ENCODE data around the gene TSHZ2.

Gene TSHZ2

GRCh38 chr20:52983726-52984450 lies 11.7 kb downstream of the TSHZ2 start:
- Histone ChIP-seq H3K4me1 (ENCODE audit: control insufficient read depth, insufficient read depth, low read length) (peaks cover 12% of the 10 kb centered on the region; the same call in 1 of the 2 replicates), H3K9ac (ENCODE audit: low read length) (no peak overlapping the region), H3K27ac (ENCODE audit: low read depth, low read length) (no peak overlapping the region), H3K9me3 (ENCODE audit: control insufficient read depth, insufficient read depth, low read depth, low read length) (no peaks in the 10 kb centered on the region), H3K36me3 (ENCODE audit: control insufficient read depth, insufficient read depth, low read length) (no peaks in the 10 kb centered on the region), H3K4me3 (ENCODE audit: low read depth, low read length) (no peak overlapping the region), H3K27me3 (ENCODE audit: control insufficient read depth, insufficient read depth, low read length) (no peaks in the 10 kb centered on the region)

DNA sequence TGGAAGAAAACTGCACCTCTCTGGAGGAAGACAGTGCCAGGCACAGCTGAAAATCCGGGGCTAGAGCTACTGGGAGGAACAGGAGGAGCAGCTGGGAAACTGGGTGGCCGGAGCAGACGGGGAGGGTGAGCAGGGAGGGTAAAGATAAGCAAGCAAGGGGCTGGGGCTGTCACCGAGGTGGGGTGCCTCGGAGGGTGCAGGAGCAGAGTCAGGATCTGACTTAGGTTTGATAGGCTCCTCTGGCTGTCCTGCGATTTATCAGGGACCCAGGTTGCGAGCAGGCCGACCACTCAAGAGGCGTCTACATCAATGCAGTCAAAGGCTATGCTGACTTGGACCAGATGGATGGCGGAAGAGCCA lies 12.3 kb downstream of the TSHZ2 start:
- H3K36me3 ChIP-seq (ENCODE audit: control insufficient read depth, insufficient read depth, low read length), result no peaks in the 10 kb centered on the region
- peaks cover 12% of the 10 kb centered on the region; the same call in 1 of the 2 replicates for H3K4me1 ChIP-seq (ENCODE audit: control insufficient read depth, insufficient read depth, low read length)
- no peak overlapping the region for H3K4me3 ChIP-seq (ENCODE audit: low read depth, low read length)
- H3K27me3 ChIP-seq (ENCODE audit: control insufficient read depth, insufficient read depth, low read length), result no peaks in the 10 kb centered on the region
- H3K27ac ChIP-seq (ENCODE audit: low read depth, low read length), result no peak overlapping the region
- H3K9me3 ChIP-seq (ENCODE audit: control insufficient read depth, insufficient read depth, low read depth, low read length), result no peaks in the 10 kb centered on the region
- H3K9ac ChIP-seq (ENCODE audit: low read length), result no peak overlapping the region

GRCh38 chr20:52985687-52986086 lies 13.5 kb downstream of the TSHZ2 start:
- H3K9me3 ChIP-seq (ENCODE audit: control insufficient read depth, insufficient read depth, low read depth, low read length), result no peaks in the 10 kb centered on the region
- peaks cover 12% of the 10 kb centered on the region; the same call in 1 of the 2 replicates for H3K4me1 ChIP-seq (ENCODE audit: control insufficient read depth, insufficient read depth, low read length)
- no peaks in the 10 kb centered on the region for H3K36me3 ChIP-seq (ENCODE audit: control insufficient read depth, insufficient read depth, low read length)
- no peaks in the 10 kb centered on the region for H3K27me3 ChIP-seq (ENCODE audit: control insufficient read depth, insufficient read depth, low read length)
- no peak overlapping the region for H3K9ac ChIP-seq (ENCODE audit: low read length)
- no peak overlapping the region for H3K4me3 ChIP-seq (ENCODE audit: low read depth, low read length)
- H3K27ac ChIP-seq (ENCODE audit: low read depth, low read length), result no peak overlapping the region

GRCh38 chr20:52987295-52987694 lies 15.1 kb downstream of the TSHZ2 start:
- Histone ChIP-seq H3K4me3 (ENCODE audit: low read depth, low read length) (no peak overlapping the region), H3K9me3 (ENCODE audit: control insufficient read depth, insufficient read depth, low read depth, low read length) (no peaks in the 10 kb centered on the region), H3K27ac (ENCODE audit: low read depth, low read length) (no peak overlapping the region), H3K4me1 (ENCODE audit: control insufficient read depth, insufficient read depth, low read length) (peaks cover 12% of the 10 kb centered on the region; the same call in 1 of the 2 replicates), H3K27me3 (ENCODE audit: control insufficient read depth, insufficient read depth, low read length) (no peaks in the 10 kb centered on the region), H3K9ac (ENCODE audit: low read length) (no peak overlapping the region), H3K36me3 (ENCODE audit: control insufficient read depth, insufficient read depth, low read length) (no peaks in the 10 kb centered on the region)

DNA sequence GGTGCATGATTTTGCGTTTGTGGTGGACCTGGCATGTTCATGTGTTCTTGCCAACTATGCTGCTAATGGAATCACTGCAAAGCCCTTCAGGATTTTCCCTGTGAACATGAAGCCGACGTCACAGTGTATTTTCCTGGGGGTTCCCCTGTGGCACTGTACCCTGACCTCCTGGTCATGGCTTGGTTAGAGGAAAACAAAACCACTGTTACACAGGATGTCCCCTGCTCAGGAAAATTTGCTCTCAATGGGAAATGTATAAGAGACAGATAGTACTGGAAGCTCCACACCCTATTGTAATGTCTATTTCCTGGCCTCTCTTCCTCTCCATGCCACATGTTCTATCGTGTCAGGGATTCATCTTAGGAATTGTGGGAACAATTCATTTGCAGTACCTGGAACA lies 19.7 kb downstream of the TSHZ2 start:
- no peaks in the 10 kb centered on the region for H3K36me3 ChIP-seq (ENCODE audit: control insufficient read depth, insufficient read depth, low read length)
- no peak overlapping the region for H3K27ac ChIP-seq (ENCODE audit: low read depth, low read length)
- no peaks in the 10 kb centered on the region for H3K27me3 ChIP-seq (ENCODE audit: control insufficient read depth, insufficient read depth, low read length)
- no peaks in the 10 kb centered on the region for H3K4me1 ChIP-seq (ENCODE audit: control insufficient read depth, insufficient read depth, low read length)
- H3K9ac ChIP-seq (ENCODE audit: low read length), result no peak overlapping the region
- H3K4me3 ChIP-seq (ENCODE audit: low read depth, low read length), result no peak overlapping the region
- H3K9me3 ChIP-seq (ENCODE audit: control insufficient read depth, insufficient read depth, low read depth, low read length), result no peaks in the 10 kb centered on the region

GRCh38 chr20:52992632-52993031 lies 20.5 kb downstream of the TSHZ2 start:
- Histone ChIP-seq H3K27me3 (ENCODE audit: control insufficient read depth, insufficient read depth, low read length) (no peaks in the 10 kb centered on the region), H3K4me1 (ENCODE audit: control insufficient read depth, insufficient read depth, low read length) (no peaks in the 10 kb centered on the region), H3K36me3 (ENCODE audit: control insufficient read depth, insufficient read depth, low read length) (no peaks in the 10 kb centered on the region), H3K9me3 (ENCODE audit: control insufficient read depth, insufficient read depth, low read depth, low read length) (no peaks in the 10 kb centered on the region), H3K4me3 (ENCODE audit: low read depth, low read length) (no peak overlapping the region), H3K9ac (ENCODE audit: low read length) (no peak overlapping the region), H3K27ac (ENCODE audit: low read depth, low read length) (no peak overlapping the region)

DNA sequence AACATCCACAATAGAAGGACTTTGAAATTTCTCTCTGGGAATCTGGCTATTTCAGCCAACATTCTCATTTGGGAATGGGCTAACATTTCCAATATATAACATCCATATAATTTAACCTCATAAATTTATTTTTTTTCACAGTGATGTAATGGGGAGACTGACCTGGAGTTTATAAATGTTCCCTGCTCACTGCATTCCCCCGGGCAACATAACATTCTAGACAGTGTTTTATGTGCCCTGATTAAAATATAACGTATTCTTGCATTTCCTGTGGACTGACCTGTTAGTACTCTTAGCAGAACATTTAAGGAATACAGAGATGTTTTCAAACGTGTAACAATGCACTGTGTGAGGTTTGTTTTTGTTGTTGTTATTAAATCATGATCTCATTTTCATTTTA lies 20.9 kb downstream of the TSHZ2 start:
- Histone ChIP-seq H3K4me3 (ENCODE audit: low read depth, low read length) (no peak overlapping the region), H3K36me3 (ENCODE audit: control insufficient read depth, insufficient read depth, low read length) (no peaks in the 10 kb centered on the region), H3K9me3 (ENCODE audit: control insufficient read depth, insufficient read depth, low read depth, low read length) (no peaks in the 10 kb centered on the region), H3K4me1 (ENCODE audit: control insufficient read depth, insufficient read depth, low read length) (no peaks in the 10 kb centered on the region), H3K27ac (ENCODE audit: low read depth, low read length) (no peak overlapping the region), H3K9ac (ENCODE audit: low read length) (no peak overlapping the region), H3K27me3 (ENCODE audit: control insufficient read depth, insufficient read depth, low read length) (no peaks in the 10 kb centered on the region)

- Histone ChIP-seq H3K36me3 (ENCODE audit: control insufficient read depth, insufficient read depth, low read length) (no peaks in the 10 kb centered on the region), H3K4me3 (ENCODE audit: low read depth, low read length) (no peak overlapping the region), H3K27me3 (ENCODE audit: control insufficient read depth, insufficient read depth, low read length) (no peaks in the 10 kb centered on the region), H3K9ac (ENCODE audit: low read length) (no peak overlapping the region), H3K4me1 (ENCODE audit: control insufficient read depth, insufficient read depth, low read length) (no peaks in the 10 kb centered on the region), H3K27ac (ENCODE audit: low read depth, low read length) (no peak overlapping the region), H3K9me3 (ENCODE audit: control insufficient read depth, insufficient read depth, low read depth, low read length) (no peaks in the 10 kb centered on the region)
Observed at GRCh38 chr20:52994184-52994970, 22.2 kb downstream of the TSHZ2 start.

- Histone ChIP-seq H3K4me3 (ENCODE audit: low read depth, low read length) (no peak overlapping the region), H3K36me3 (ENCODE audit: control insufficient read depth, insufficient read depth, low read length) (no peaks in the 10 kb centered on the region), H3K27ac (ENCODE audit: low read depth, low read length) (no peak overlapping the region), H3K9me3 (ENCODE audit: control insufficient read depth, insufficient read depth, low read depth, low read length) (no peaks in the 10 kb centered on the region), H3K4me1 (ENCODE audit: control insufficient read depth, insufficient read depth, low read length) (no peaks in the 10 kb centered on the region), H3K9ac (ENCODE audit: low read length) (no peak overlapping the region), H3K27me3 (ENCODE audit: control insufficient read depth, insufficient read depth, low read length) (no peaks in the 10 kb centered on the region)
Observed at GRCh38 chr20:52996130-52996529, 24.0 kb downstream of the TSHZ2 start.

DNA sequence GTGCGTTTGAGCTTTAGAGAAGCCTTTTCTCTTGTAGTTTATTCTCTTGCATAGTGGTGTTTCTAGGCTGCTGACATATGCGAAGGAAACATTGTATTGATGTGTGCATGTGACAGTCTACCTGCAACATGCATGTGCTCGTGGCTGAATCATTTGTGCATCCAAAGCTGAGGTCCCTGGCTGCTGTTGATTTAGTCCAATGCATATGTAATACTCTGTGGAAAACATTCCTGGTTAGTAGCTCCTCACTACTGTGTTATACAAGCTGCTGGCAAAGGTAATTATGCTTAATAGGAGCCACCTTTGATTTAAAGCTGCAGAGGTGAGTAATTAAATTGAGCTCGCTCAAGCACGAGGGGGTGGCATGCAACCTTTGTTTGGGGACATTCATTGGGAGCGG lies 24.5 kb downstream of the TSHZ2 start:
- Histone ChIP-seq H3K27me3 (ENCODE audit: control insufficient read depth, insufficient read depth, low read length) (no peaks in the 10 kb centered on the region), H3K36me3 (ENCODE audit: control insufficient read depth, insufficient read depth, low read length) (no peaks in the 10 kb centered on the region), H3K4me3 (ENCODE audit: low read depth, low read length) (no peak overlapping the region), H3K9ac (ENCODE audit: low read length) (no peak overlapping the region), H3K9me3 (ENCODE audit: control insufficient read depth, insufficient read depth, low read depth, low read length) (no peaks in the 10 kb centered on the region), H3K27ac (ENCODE audit: low read depth, low read length) (no peak overlapping the region), H3K4me1 (ENCODE audit: control insufficient read depth, insufficient read depth, low read length) (no peaks in the 10 kb centered on the region)

- no peak overlapping the region for H3K9ac ChIP-seq (ENCODE audit: low read length)
- H3K4me3 ChIP-seq (ENCODE audit: low read depth, low read length), result no peak overlapping the region
- no peaks in the 10 kb centered on the region for H3K4me1 ChIP-seq (ENCODE audit: control insufficient read depth, insufficient read depth, low read length)
- H3K27me3 ChIP-seq (ENCODE audit: control insufficient read depth, insufficient read depth, low read length), result no peaks in the 10 kb centered on the region
- no peak overlapping the region for H3K27ac ChIP-seq (ENCODE audit: low read depth, low read length)
- H3K9me3 ChIP-seq (ENCODE audit: control insufficient read depth, insufficient read depth, low read depth, low read length), result no peaks in the 10 kb centered on the region
- H3K36me3 ChIP-seq (ENCODE audit: control insufficient read depth, insufficient read depth, low read length), result no peaks in the 10 kb centered on the region
Observed at GRCh38 chr20:52998268-52998667, 26.1 kb downstream of the TSHZ2 start.

All from HUES6 (cell line).